Caco-2 (cell line): ENCODE measurements around the gene MINK1. TPM values are rescaled to one million over a fixed set of nuclear protein-coding genes. Genes with fewer than 3 reads are reported as not detected.
"Not testable (repeated sequence)": the region's sequence is repeated elsewhere in the genome, so short reads cannot be mapped to it uniquely, and the experiment has no call there.

Source experiments
- BruUV-seq: library from RNA; stranded (reverse); fragments of 400-500 nt; replicated peaks from 2 replicates; lab custom pipeline; 2021; lab: Mats Ljungman, UMichigan
- CTCF ChIA-PET: fragments of 300-600 bp; sonication (Branson Sonifier 250); formaldehyde crosslinking; loops from one replicate; lab custom pipeline; 2022; ENCODE audit warnings: antibody characterized with exemption; lab: Charles Lee
- POLR2A ChIA-PET: fragments of 300-600 bp; sonication (Branson Sonifier 250); formaldehyde crosslinking; loops from one replicate; lab custom pipeline; 2022; ENCODE audit warnings: antibody characterized with exemption; lab: Charles Lee
- DNase-seq, 2 experiments: peaks; one replicate each; pipeline versions ENCODE4 v3.0.0 to v3.0.0-alpha.2; 2020 to 2022
- H3K27me3 ChIP-seq: replicated peaks from 2 replicates; pipeline ENCODE4 v1.6.0; 2011; ENCODE audit warnings: low read length; ENCODE audit not compliant: control insufficient read depth, insufficient read depth
- H3K36me3 ChIP-seq: 2 replicates; pipeline ENCODE4 v1.5.1; 2011; ENCODE audit warnings: low read length; ENCODE audit not compliant: control insufficient read depth, insufficient read depth
- H3K4me1 ChIP-seq: fragments of 250-450 bp; sonication (Bioruptor Pico); 2 replicates; pipeline ENCODE4 v1.5.1; 2020; ENCODE audit warnings: mild to moderate bottlenecking
- H3K4me3 ChIP-seq: 2 replicates; pipeline ENCODE4 v1.5.1; 2011; ENCODE audit warnings: low read depth, mild to moderate bottlenecking, control low read depth, low read length
- H3K9me3 ChIP-seq: fragments of 250-450 bp; sonication (Bioruptor Pico); 2 replicates; pipeline ENCODE4 v1.5.1; 2020; ENCODE audit warnings: mild to moderate bottlenecking, moderate library complexity
- H3K27ac Mint-ChIP-seq: one replicate; pipeline ENCODE4 v1.8.0; 2022; ENCODE audit warnings: mixed read lengths; ENCODE audit not compliant: unreplicated experiment
- H3K27me3 Mint-ChIP-seq: one replicate; pipeline ENCODE4 v1.8.0; 2022; ENCODE audit warnings: mixed read lengths; ENCODE audit not compliant: insufficient read depth, unreplicated experiment
- H3K36me3 Mint-ChIP-seq: one replicate; pipeline ENCODE4 v1.8.0; 2022; ENCODE audit warnings: mild to moderate bottlenecking, mixed read lengths; ENCODE audit not compliant: insufficient read depth, unreplicated experiment
- H3K4me1 Mint-ChIP-seq: one replicate; pipeline ENCODE4 v1.8.0; 2022; ENCODE audit warnings: low read depth, mixed read lengths; ENCODE audit not compliant: unreplicated experiment
- H3K4me3 Mint-ChIP-seq: one replicate; pipeline ENCODE4 v1.8.0; 2022; ENCODE audit warnings: mild to moderate bottlenecking, moderate library complexity, mixed read lengths; ENCODE audit not compliant: unreplicated experiment
- H3K9me3 Mint-ChIP-seq: one replicate; pipeline ENCODE4 v1.8.0; 2022; ENCODE audit warnings: mixed read lengths; ENCODE audit not compliant: unreplicated experiment
- CTCF ChIP-seq, 2 experiments: fragments of 200-600 bp in 1 of 2; IDR thresholded peaks; 1 replicate in 1 of 2; 2 replicates in 1 of 2; pipeline versions ENCODE4 v1.5.1 to v1.8.0; 2011 to 2022; ENCODE audit warnings: antibody characterized with exemption in 1 of 2, control low read depth in 1 of 2, inconsistent platforms in 1 of 2, low read depth in 1 of 2, low read length in 1 of 2, mild to moderate bottlenecking in 1 of 2, moderate library complexity in 1 of 2; ENCODE audit not compliant: insufficient read depth in 1 of 2, severe bottlenecking in 1 of 2, unreplicated experiment in 1 of 2
- intact Hi-C: fragments of 100-400 bp; cut with micrococcal nuclease; formaldehyde crosslinking; loops from one replicate; pipeline ENCODE4 v1.10.0; 2022; ENCODE audit not compliant: unreplicated experiment
- total RNA-seq: library from RNA; stranded (reverse); gene quantifications from 2 replicates; pipeline ENCODE4 v1.2.3, GENCODE V29; 2022

MINK1 gene
- total RNA-seq, 1 experiment from 2014 or later = 47.7 TPM

DNA sequence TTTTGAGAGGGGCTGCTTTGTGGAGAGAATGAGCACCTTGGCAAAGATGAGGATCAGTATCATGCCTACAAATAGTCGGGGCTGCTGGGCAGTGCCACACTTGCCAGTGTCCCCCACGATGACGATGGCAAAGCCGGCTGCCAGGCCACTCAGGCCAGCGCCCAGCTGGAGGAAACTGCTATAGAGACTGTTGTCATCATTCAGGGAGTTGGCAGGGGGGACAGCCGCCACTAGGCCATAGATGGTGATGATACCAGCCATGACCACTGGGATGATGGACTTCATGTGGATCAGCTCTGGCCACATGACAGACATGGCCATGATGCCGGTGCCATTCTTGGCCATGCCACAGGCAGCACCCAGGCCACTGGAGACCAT, 23.8 kb downstream of the MINK1 start:
- H3K4me1 Mint-ChIP-seq = peaks cover 19% of the 10 kb centered on the region
- Histone ChIP-seq H3K27me3 (no peaks in the 10 kb centered on the region), H3K4me1 (peaks cover 14% of the 10 kb centered on the region), H3K36me3 (no peaks in the 10 kb centered on the region), H3K4me3 (no peak overlapping the region), H3K9me3 (no peaks in the 10 kb centered on the region)
- H3K36me3 Mint-ChIP-seq = peaks cover 18% of the 10 kb centered on the region
- POLR2A ChIA-PET = interaction anchor here (0.6 kb wide), 1 partner anchor 9 kb away, joined by 8 read pairs; no protein-coding TSS in a partner anchor
- no peak for TF ChIP-seq CTCF (IDR thresholded peaks at IDR 0.05; ENCODE audit: insufficient read depth in 1 of 2, low read depth in 1 of 2, low read length in 1 of 2, severe bottlenecking in 1 of 2, unreplicated experiment in 1 of 2)
- no TSS peak for BruUV-seq
- no peaks in the 10 kb centered on the region for H3K27me3 Mint-ChIP-seq
- H3K27ac Mint-ChIP-seq = no peak overlapping the region
- CTCF ChIA-PET = no interaction called here
- no peak overlapping the region for H3K4me3 Mint-ChIP-seq
- no peak for DNase-seq
- intact Hi-C loops = no loop called here
- H3K9me3 Mint-ChIP-seq = no peaks in the 10 kb centered on the region

GRCh38 chr17:4857347-4857746, 24.2 kb downstream of the MINK1 start:
- DNase-seq, H3K4me3 ChIP-seq, H3K27ac Mint-ChIP-seq, H3K27me3 Mint-ChIP-seq, H3K27me3 ChIP-seq, H3K4me3 Mint-ChIP-seq, H3K36me3 ChIP-seq, H3K9me3 Mint-ChIP-seq, BruUV-seq, H3K9me3 ChIP-seq, intact Hi-C loops: not testable (repeated sequence)
- peaks cover 18% of the 10 kb centered on the region for H3K36me3 Mint-ChIP-seq
- CTCF ChIA-PET = interaction anchor here (0.7 kb wide), 1 partner anchor 68 kb away, joined by 10 read pairs; no protein-coding TSS in a partner anchor
- H3K4me1 Mint-ChIP-seq = peaks cover 19% of the 10 kb centered on the region
- POLR2A ChIA-PET = interaction anchor here (0.6 kb wide), 1 partner anchor 9 kb away, joined by 8 read pairs; no protein-coding TSS in a partner anchor
- H3K4me1 ChIP-seq = peaks cover 14% of the 10 kb centered on the region

DNA sequence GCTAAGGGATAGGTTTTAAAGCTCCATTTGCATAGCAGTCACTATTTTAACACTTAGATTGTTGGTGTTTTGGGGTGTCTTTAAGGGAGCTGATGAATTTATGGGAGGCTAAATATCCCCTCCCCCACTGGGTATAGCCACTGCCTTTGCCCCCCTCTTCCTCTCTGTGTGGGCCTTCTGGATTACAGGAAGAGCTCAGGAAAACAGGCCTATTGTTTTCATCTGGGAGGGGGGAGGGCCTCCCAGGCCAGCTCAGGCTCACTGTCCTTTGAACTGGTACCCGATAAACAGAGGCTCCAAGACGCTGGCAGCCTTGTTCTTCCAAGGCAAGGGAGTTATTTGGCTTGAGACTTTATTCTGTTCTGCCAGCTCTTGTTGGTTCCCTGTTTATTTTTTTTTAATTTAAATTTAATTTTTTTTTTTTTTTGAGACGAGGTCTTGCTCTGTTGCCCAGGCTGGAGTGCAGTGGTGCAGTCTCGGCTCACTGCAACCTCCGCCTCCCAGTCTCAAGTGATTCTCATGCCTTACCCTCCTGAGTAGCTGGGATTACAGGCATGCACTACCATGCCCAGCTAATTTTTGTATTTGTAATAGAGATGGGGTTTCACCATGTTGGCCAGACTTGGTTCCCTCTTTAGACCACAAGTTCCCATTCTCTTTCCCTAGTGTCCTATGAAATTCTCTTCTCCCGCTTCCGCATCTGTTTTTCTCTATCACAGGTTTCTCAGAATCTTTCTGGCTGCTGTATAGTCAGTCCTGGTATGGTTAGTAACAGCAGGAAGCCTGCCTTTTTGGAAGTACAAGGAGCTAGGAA, 25.1 kb downstream of the MINK1 start:
- Mint-ChIP-seq H3K4me3 (no peak overlapping the region), H3K4me1 (peaks cover 19% of the 10 kb centered on the region), H3K9me3 (no peaks in the 10 kb centered on the region), H3K36me3 (peaks cover 18% of the 10 kb centered on the region), H3K27me3 (no peaks in the 10 kb centered on the region), H3K27ac (no peak overlapping the region)
- no TSS peak for BruUV-seq
- POLR2A ChIA-PET = no interaction called here
- no peaks in the 10 kb centered on the region for H3K9me3 ChIP-seq
- H3K4me1 ChIP-seq = peaks cover 14% of the 10 kb centered on the region
- no peaks in the 10 kb centered on the region for H3K27me3 ChIP-seq
- no peaks in the 10 kb centered on the region for H3K36me3 ChIP-seq
- DNase-seq = no peak
- intact Hi-C loops = no loop called here
- CTCF ChIA-PET = interaction anchor here (0.7 kb wide), 1 partner anchor 69 kb away, joined by 10 read pairs; no protein-coding TSS in a partner anchor
- TF ChIP-seq CTCF (IDR thresholded peaks at IDR 0.05; ENCODE audit: insufficient read depth in 1 of 2, low read depth in 1 of 2, low read length in 1 of 2, severe bottlenecking in 1 of 2, unreplicated experiment in 1 of 2) = no peak
- no peak overlapping the region for H3K4me3 ChIP-seq
